Panc1 (cell line): ENCODE results near the gene VANGL2. TPM values are rescaled to one million over a fixed set of nuclear protein-coding genes. Genes with fewer than 3 reads are reported as not detected.
A peak's percentile ranks its signal among the peaks of the same experiment; 100 is the strongest.

Source experiments
- ATAC-seq: fragments of 200-7000 bp; cut with Tn5 transposase; 2 replicates; pipeline ENCODE4 v1.9.1; 2020; ENCODE audit warnings: mild to moderate bottlenecking, moderate library complexity
- BruUV-seq: library from RNA; stranded (reverse); fragments of 400-500 nt; replicated peaks from 2 replicates; lab custom pipeline; 2021; lab: Mats Ljungman, UMichigan
- CTCF ChIA-PET: fragments of 300-600 bp; sonication (Branson Sonifier 250); formaldehyde crosslinking; loops from one replicate; lab custom pipeline; 2022; ENCODE audit warnings: antibody characterized with exemption; lab: Charles Lee
- POLR2A ChIA-PET: fragments of 300-600 bp; sonication (Branson Sonifier 250); formaldehyde crosslinking; loops from one replicate; lab custom pipeline; 2022; ENCODE audit warnings: antibody characterized with exemption; lab: Charles Lee
- DNase-seq: peaks from one replicate; pipeline ENCODE4 v3.0.0-alpha.2; 2010; ENCODE audit warnings: low read depth, low spot score
- H3K27ac ChIP-seq: 2 replicates; pipeline ENCODE4 v1.5.1; 2011; ENCODE audit warnings: mild to moderate bottlenecking, low read length, inconsistent platforms
- H3K27me3 ChIP-seq: fragments of 200-500 bp; sonication (Bioruptor generic); 2 replicates; pipeline ENCODE4 v1.6.0; 2014; ENCODE audit warnings: low read length, inconsistent platforms; ENCODE audit not compliant: control insufficient read depth, insufficient read depth
- H3K36me3 ChIP-seq: fragments of 200-500 bp; sonication (Bioruptor generic); 2 replicates; pipeline ENCODE4 v1.5.1; 2014; ENCODE audit warnings: inconsistent platforms, mild to moderate bottlenecking, low read length, moderate library complexity; ENCODE audit not compliant: control insufficient read depth, insufficient read depth
- H3K4me1 ChIP-seq: 2 replicates; pipeline ENCODE4 v1.5.1; 2011; ENCODE audit warnings: inconsistent platforms, mild to moderate bottlenecking, low read length, moderate library complexity; ENCODE audit not compliant: control insufficient read depth, insufficient read depth
- H3K4me3 ChIP-seq, 2 experiments: 2 replicates each; pipeline ENCODE4 v1.5.1; 2011 to 2012; ENCODE audit warnings: low read depth in 2 of 2, low read length in 2 of 2, mild to moderate bottlenecking in 2 of 2, inconsistent platforms in 1 of 2, moderate library complexity in 1 of 2
- H3K9me3 ChIP-seq: fragments of 200-500 bp; sonication (Bioruptor generic); 2 replicates; pipeline ENCODE4 v1.5.1; 2014; ENCODE audit warnings: low read depth, mild to moderate bottlenecking, inconsistent platforms, low read length, moderate library complexity; ENCODE audit not compliant: control insufficient read depth, insufficient read depth
- CTCF ChIP-seq: fragments of 450-650 bp; IDR thresholded peaks from 2 replicates; pipeline ENCODE4 v1.5.1; 2017; ENCODE audit warnings: mild to moderate bottlenecking
- POLR2AphosphoS5 ChIP-seq: IDR thresholded peaks from 2 replicates; pipeline ENCODE4 v1.6.1; 2012; ENCODE audit warnings: mild to moderate bottlenecking, low read depth, low read length, moderate library complexity
- REST ChIP-seq, 2 experiments: IDR thresholded peaks; 2 replicates each; pipeline ENCODE4 v1.6.1; 2011 to 2012; ENCODE audit warnings: low read depth in 2 of 2, control low read depth in 1 of 2, low read length in 1 of 2, mild to moderate bottlenecking in 1 of 2, moderate library complexity in 1 of 2; ENCODE audit not compliant: insufficient read depth in 1 of 2
- SIN3A ChIP-seq: IDR thresholded peaks from 2 replicates; pipeline ENCODE4 v1.6.1; 2012; ENCODE audit warnings: low read depth, mild to moderate bottlenecking, low read length, moderate library complexity, borderline replicate concordance; ENCODE audit not compliant: insufficient read depth
- TCF7L2 ChIP-seq: IDR thresholded peaks from 2 replicates; pipeline ENCODE4 v1.6.1; 2011; ENCODE audit warnings: mild to moderate bottlenecking, low read depth, low read length, inconsistent platforms
- in situ Hi-C: cut with HindIII; loops from 2 replicates; pipeline ENCODE4 v1.10.0; 2016; ENCODE audit warnings: low sequenced_read_pairs, low pct_unique_long_range_greater_than_20kb
- intact Hi-C: fragments of 100-400 bp; cut with micrococcal nuclease; formaldehyde crosslinking; loops from one replicate; pipeline ENCODE4 v1.10.0; 2022; ENCODE audit not compliant: unreplicated experiment
- total RNA-seq: library from RNA; stranded (reverse); gene quantifications from one replicate; pipeline ENCODE4 v1.2.1, GENCODE V29; 2021; ENCODE audit not compliant: unreplicated experiment

Gene VANGL2
- total RNA-seq, 1 experiment from 2014 or later: 0.10 TPM

- TF ChIP-seq SIN3A (no peak), TCF7L2 (no peak), REST (IDR thresholded peaks at IDR 0.05; ENCODE audit: insufficient read depth in 1 of 2, low read depth in 2 of 2, low read length in 1 of 2) (no peak), CTCF (no peak), POLR2AphosphoS5 (no peak)
- peak overlapping the region; percentile 44; the same call in 1 of the 2 replicates for H3K27ac ChIP-seq
Measured at GRCh38 chr1:160438317-160438918, 38.1 kb downstream of the VANGL2 start.

GRCh38 chr1:160438935-160439334, 38.6 kb downstream of the VANGL2 start:
- Histone ChIP-seq H3K27ac (no peak overlapping the region), H3K4me1 (0 out of 2 replicates have a peak, but pooled peaks cover 12% of the 10 kb centered on the region), H3K9me3 (no peaks in the 10 kb centered on the region), H3K27me3 (no peaks in the 10 kb centered on the region), H3K36me3 (no peaks in the 10 kb centered on the region), H3K4me3 (no peak overlapping the region)
- in situ Hi-C loops: no loop called here
- no TSS peak for BruUV-seq
- ChIA-PET POLR2A (no interaction called here), CTCF (no interaction called here)
- no peak for ATAC-seq
- no peak for DNase-seq
- intact Hi-C loops: no loop called here
- TF ChIP-seq REST (IDR thresholded peaks at IDR 0.05; ENCODE audit: insufficient read depth in 1 of 2, low read depth in 2 of 2, low read length in 1 of 2) (no peak), SIN3A (no peak), TCF7L2 (no peak), CTCF (no peak), POLR2AphosphoS5 (no peak)

More at GRCh38 chr1:160438317-160438918, 38.1 kb downstream of the VANGL2 start:
- no TSS peak for BruUV-seq
- ATAC-seq (peak; percentile 60; the same call in 1 of the 2 replicates), DNase-seq (no peak)
- Histone ChIP-seq H3K4me3 (peak overlapping the region; percentile 7 to 38; a peak in 3 of 4 replicates), H3K4me1 (0 out of 2 replicates have a peak, but pooled peaks cover 12% of the 10 kb centered on the region), H3K9me3 (no peaks in the 10 kb centered on the region), H3K36me3 (no peaks in the 10 kb centered on the region), H3K27me3 (no peaks in the 10 kb centered on the region)
- intact Hi-C loops: no loop called here
- POLR2A ChIA-PET: no interaction called here
- in situ Hi-C loops: no loop called here
- CTCF ChIA-PET: no interaction called here
